Ovary (tissue), 9 donors: ENCODE results near the gene FRMD5. TPM values are rescaled to one million over a fixed set of nuclear protein-coding genes. Genes with fewer than 3 reads are reported as not detected.

Source experiments
- DNase-seq, 5 donors: peaks; one replicate each; pipeline ENCODE4 v3.0.0-alpha.2; 2019 to 2020
- H3K27ac ChIP-seq, 2 donors: fragments of 200-600 bp; one replicate each; pipeline versions ENCODE4 v1.5.1 to v1.8.0; 2019 to 2022
- H3K27me3 ChIP-seq: fragments of 200-600 bp; one replicate; pipeline ENCODE4 v1.8.0; 2022
- H3K36me3 ChIP-seq: fragments of 200-600 bp; sonication (generic); one replicate; pipeline ENCODE4 v1.5.1; 2019
- H3K4me1 ChIP-seq: one replicate; pipeline ENCODE4 v1.8.1; 2013; ENCODE audit warnings: mild to moderate bottlenecking, moderate library complexity; ENCODE audit not compliant: insufficient read depth
- H3K4me3 ChIP-seq: fragments of 200-600 bp; sonication (generic); one replicate; pipeline ENCODE4 v1.5.1; 2017
- H3K9me3 ChIP-seq, 2 donors: fragments of 200-600 bp in 1 of 2; sonication (generic) in 1 of 2; one replicate each; pipeline versions ENCODE4 v1.5.1 to v1.8.1; 2013 to 2019; ENCODE audit warnings: mild to moderate bottlenecking in 1 of 2, moderate library complexity in 1 of 2
- EP300 ChIP-seq: sonication (generic); formaldehyde crosslinking; IDR thresholded peaks from one replicate; pipeline ENCODE4 v1.6.1; 2017; ENCODE audit warnings: antibody characterized with exemption
- POLR2A ChIP-seq: fragments of 450-650 bp; IDR thresholded peaks from one replicate; pipeline ENCODE4 v1.6.1; 2017; ENCODE audit warnings: antibody characterized with exemption, mild to moderate bottlenecking, moderate library complexity
- WGBS, 3 donors: extraction: QIAGEN DNeasy Blood & Tissue Kit in 1 of 3; methylation state at CpG; one replicate each; pipeline versions ENCODE4 v1.1.5 to v1.1.7; 2013 to 2017; 5-methylcytosine and 5-hydroxymethylcytosine counted together
- intact Hi-C, 4 donors: fragments of 100-400 bp; cut with DNase I; formaldehyde crosslinking; loops; one replicate each; pipeline versions ENCODE4 v1.11.0 to v1.15.1; 2022 to 2023
- polyA plus RNA-seq, 2 donors: library from polyadenylated mRNA; stranded (reverse); fragments of 200-250 nt in 1 of 2; fragments of 350-450 nt in 1 of 2; fragmentation: Illumina TruSeq in 1 of 2; extraction: RNeasy Lipid Tissue Mini Kit (QIAGEN cat#74804) in 1 of 2; gene quantifications; one replicate each; pipeline ENCODE4 v1.2.3, GENCODE V29; 2013 to 2014
- total RNA-seq, 7 donors: library from RNA; depleted of rRNA in 2 of 7; stranded (reverse); fragments of >200 nt in 2 of 7; fragmentation: NEBNext Ultra II Directional in 3 of 7; extraction: Animal tissue kit (Norgen Biotek cat#: 25700) in 3 of 7; gene quantifications; one replicate each; pipeline versions ENCODE4 v1.1.0 to v1.2.4, GENCODE V29; 2016 to 2023
- TF ChIP-seq, protein P1 (sequence below), 3 donors: fragments of 450-650 bp in 2 of 3; fragments of 200-600 bp in 1 of 3; IDR thresholded peaks; one replicate each; pipeline versions ENCODE4 v1.5.1 to v1.8.0; 2016 to 2022; ENCODE audit warnings: antibody characterized with exemption in 3 of 3, mild to moderate bottlenecking in 1 of 3
- donor health status: DM: no; HTN: no; CAD: no; lungs with moderate emphysema.
- donor health status: DM: no; HTN: no; CAD: no.
- donor health status: Bipolar disorder and iron deficiency.
- donor health status: DM: yes; HTN: yes; CAD: no.
- donor health status: DM: no; HTN: no; CAD: no.
- donor health status: DM: yes; HTN: yes; CAD: no.

FRMD5 gene
- total and polyA plus RNA-seq, 9 donors, result 0.12 to 2.2 (median 0.32) TPM

DNA sequence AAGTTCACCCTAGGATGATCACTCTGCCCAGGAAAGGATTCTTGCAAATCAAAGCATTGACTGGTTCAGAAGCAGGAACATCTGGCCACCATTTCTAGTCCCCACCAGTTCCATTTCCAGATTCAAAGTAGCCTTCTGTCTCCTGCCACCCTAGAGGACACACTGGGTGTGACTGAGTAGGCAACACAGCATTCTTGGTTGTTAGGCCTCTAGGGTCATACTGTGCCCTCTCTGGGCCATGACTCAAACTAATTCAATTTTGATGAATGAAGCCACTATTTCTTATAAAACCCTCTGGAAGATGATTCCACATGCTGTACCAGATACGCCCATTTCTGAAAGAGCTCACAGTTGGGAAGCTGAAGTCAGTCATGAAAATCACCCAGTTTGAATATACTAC, 298.5 kb downstream of the FRMD5 start:
- 94 to 100% (median 96%) methylated on average over 1 of the region's 1 CpG for WGBS, 3 donors
- peaks cover 2% of the 10 kb centered on the region for H3K4me1 ChIP-seq
- no peak for DNase-seq
- H3K27me3 ChIP-seq, result no peaks in the 10 kb centered on the region
- H3K27ac ChIP-seq, result no peak overlapping the region
- intact Hi-C loops, result loop anchor here in 1 of 4 donors (10.0 kb wide), 1 partner anchor 328 kb away; no protein-coding TSS in a partner anchor
- H3K4me3 ChIP-seq, result no peak overlapping the region
- no peaks in the 10 kb centered on the region for H3K9me3 ChIP-seq
- TF ChIP-seq POLR2A, result no peak
- no peaks in the 10 kb centered on the region for H3K36me3 ChIP-seq

DNA sequence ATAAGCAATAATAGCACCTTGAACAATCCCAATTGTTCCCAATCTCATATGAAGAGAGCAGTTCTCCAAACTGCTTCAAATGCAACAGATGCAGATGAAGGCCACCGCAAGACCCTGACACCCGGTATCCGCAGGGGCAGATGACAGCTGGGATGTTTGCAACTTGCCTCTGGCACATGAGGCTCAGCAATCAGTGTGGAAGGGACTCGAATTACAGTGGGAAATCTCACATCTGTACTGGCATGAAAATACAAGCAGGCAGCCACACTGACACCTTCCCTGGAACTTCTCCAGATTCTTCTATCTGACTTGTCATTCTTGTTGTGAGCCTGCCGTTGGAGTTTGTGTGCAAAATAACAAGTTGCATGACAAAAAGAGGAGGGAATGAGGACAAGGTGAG, 299.5 kb downstream of the FRMD5 start:
- no peak for TF ChIP-seq EP300
- TF ChIP-seq, protein P1, sequence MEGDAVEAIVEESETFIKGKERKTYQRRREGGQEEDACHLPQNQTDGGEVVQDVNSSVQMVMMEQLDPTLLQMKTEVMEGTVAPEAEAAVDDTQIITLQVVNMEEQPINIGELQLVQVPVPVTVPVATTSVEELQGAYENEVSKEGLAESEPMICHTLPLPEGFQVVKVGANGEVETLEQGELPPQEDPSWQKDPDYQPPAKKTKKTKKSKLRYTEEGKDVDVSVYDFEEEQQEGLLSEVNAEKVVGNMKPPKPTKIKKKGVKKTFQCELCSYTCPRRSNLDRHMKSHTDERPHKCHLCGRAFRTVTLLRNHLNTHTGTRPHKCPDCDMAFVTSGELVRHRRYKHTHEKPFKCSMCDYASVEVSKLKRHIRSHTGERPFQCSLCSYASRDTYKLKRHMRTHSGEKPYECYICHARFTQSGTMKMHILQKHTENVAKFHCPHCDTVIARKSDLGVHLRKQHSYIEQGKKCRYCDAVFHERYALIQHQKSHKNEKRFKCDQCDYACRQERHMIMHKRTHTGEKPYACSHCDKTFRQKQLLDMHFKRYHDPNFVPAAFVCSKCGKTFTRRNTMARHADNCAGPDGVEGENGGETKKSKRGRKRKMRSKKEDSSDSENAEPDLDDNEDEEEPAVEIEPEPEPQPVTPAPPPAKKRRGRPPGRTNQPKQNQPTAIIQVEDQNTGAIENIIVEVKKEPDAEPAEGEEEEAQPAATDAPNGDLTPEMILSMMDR (IDR thresholded peaks at IDR 0.05), result no peak
- no peak for TF ChIP-seq POLR2A
- intact Hi-C loops, result loop anchor here in 1 of 4 donors (10.0 kb wide), 1 partner anchor 329 kb away; no protein-coding TSS in a partner anchor
- no peaks in the 10 kb centered on the region for H3K9me3 ChIP-seq
- no peaks in the 10 kb centered on the region for H3K27me3 ChIP-seq
- no peak overlapping the region for H3K4me3 ChIP-seq
- H3K4me1 ChIP-seq, result peaks cover 2% of the 10 kb centered on the region
- H3K27ac ChIP-seq, result no peak overlapping the region
- H3K36me3 ChIP-seq, result no peaks in the 10 kb centered on the region
- 47 to 55% (median 54%) methylated on average over 5 of the region's 5 CpGs for WGBS, 3 donors
- DNase-seq, result no peak

DNA sequence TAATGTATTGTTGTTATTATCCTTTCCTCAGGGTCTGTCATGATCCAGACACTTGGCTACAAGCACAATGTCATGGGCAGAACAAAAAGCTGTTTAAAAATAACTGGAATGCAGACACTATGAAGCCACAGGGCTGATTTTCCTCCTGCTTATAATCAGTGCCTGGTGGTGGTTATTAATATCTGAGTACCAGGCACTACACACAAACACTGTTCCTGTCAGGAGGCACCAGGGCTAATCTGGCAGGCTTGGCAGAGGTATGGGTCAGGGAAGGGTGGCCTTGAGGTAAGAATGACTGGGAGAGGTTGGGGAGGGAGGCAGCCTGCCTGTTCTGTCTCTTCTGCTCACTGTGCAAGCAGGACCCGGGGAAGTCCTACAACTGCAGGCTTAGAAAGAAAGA, 301.1 kb downstream of the FRMD5 start:
- Histone ChIP-seq H3K27me3 (no peaks in the 10 kb centered on the region), H3K4me1 (peaks cover 2% of the 10 kb centered on the region), H3K4me3 (no peak overlapping the region), H3K36me3 (no peaks in the 10 kb centered on the region), H3K27ac (no peak overlapping the region), H3K9me3 (no peaks in the 10 kb centered on the region)
- TF ChIP-seq, protein P1 (IDR thresholded peaks at IDR 0.05), result no peak
- TF ChIP-seq POLR2A (no peak), EP300 (no peak)
- DNase-seq, result no peak
- intact Hi-C loops, result loop anchor here in 1 of 4 donors (10.0 kb wide), 1 partner anchor 331 kb away; no protein-coding TSS in a partner anchor
- WGBS, 3 donors, result 18 to 26% (median 22%) methylated on average over 1 of the region's 1 CpG

DNA sequence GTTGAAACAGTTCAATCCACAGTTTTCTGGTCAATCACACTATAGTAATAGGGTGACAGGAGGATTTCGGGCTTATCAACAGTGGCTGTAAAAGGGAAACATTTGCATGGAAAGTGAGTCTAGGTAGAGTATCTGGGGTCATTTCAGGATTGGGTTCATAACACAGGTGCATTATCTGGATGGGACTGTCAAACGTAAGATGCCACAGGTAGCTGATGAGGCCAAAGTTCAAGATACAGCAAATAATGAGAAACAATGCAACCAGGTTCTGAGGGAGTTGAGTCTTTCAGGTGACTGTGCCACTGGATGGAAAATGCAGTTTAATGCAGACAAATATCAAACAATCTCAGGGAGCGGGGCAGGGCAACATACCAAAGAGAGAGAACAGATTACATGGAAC, 306.0 kb downstream of the FRMD5 start:
- Histone ChIP-seq H3K4me1 (peaks cover 2% of the 10 kb centered on the region), H3K27ac (no peak overlapping the region), H3K9me3 (no peaks in the 10 kb centered on the region), H3K27me3 (no peaks in the 10 kb centered on the region), H3K4me3 (no peak overlapping the region), H3K36me3 (no peaks in the 10 kb centered on the region)
- DNase-seq, result no peak
- intact Hi-C loops, result no loop called here
- 92 to 93% (median 92%) methylated on average over 3 of the region's 3 CpGs for WGBS, 3 donors
- TF ChIP-seq, protein P1 (IDR thresholded peaks at IDR 0.05), result no peak
- TF ChIP-seq POLR2A (no peak), EP300 (no peak)

DNA sequence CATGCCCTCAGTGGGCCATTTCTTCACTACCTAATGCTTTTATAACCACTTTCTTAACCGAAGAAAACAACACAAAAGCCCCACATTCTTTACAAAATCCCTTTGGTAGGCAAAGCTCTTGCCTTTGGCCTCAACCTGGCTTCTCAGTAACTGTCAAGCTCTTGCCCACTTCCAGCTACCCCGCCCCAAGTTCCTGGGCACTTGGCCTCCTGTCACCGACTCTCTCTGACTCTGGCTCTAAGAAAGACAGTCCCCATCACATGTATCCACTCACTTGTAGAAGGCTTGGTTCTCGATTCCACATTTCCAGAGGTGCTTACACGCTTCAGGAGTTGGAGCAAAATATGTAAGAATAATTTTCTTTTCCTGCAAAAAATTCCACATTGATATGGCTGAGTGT, 307.2 kb downstream of the FRMD5 start:
- DNase-seq, result no peak
- WGBS, 3 donors, result 91 to 93% (median 92%) methylated on average over 5 of the region's 5 CpGs

More for the DNA sequence above, 307.2 kb downstream of the FRMD5 start:
- Histone ChIP-seq H3K4me3 (no peak overlapping the region), H3K4me1 (no peaks in the 10 kb centered on the region), H3K36me3 (no peaks in the 10 kb centered on the region), H3K9me3 (no peaks in the 10 kb centered on the region), H3K27ac (no peak overlapping the region), H3K27me3 (no peaks in the 10 kb centered on the region)
- intact Hi-C loops, result no loop called here
- TF ChIP-seq, protein P1 (IDR thresholded peaks at IDR 0.05), result no peak
- no peak for TF ChIP-seq EP300
- TF ChIP-seq POLR2A, result no peak
